GM21526 (cell line): ENCODE measurements around the gene STAC.

Experiments
- ATAC-seq: cut with Tn5 transposase; IDR thresholded peaks from one replicate; pipeline ENCODE4 v1.9.1; 2021; ENCODE audit warnings: moderate library complexity; ENCODE audit not compliant: unreplicated experiment, low FRiP score

The STAC gene, protein sequence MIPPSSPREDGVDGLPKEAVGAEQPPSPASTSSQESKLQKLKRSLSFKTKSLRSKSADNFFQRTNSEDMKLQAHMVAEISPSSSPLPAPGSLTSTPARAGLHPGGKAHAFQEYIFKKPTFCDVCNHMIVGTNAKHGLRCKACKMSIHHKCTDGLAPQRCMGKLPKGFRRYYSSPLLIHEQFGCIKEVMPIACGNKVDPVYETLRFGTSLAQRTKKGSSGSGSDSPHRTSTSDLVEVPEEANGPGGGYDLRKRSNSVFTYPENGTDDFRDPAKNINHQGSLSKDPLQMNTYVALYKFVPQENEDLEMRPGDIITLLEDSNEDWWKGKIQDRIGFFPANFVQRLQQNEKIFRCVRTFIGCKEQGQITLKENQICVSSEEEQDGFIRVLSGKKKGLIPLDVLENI

DNA sequence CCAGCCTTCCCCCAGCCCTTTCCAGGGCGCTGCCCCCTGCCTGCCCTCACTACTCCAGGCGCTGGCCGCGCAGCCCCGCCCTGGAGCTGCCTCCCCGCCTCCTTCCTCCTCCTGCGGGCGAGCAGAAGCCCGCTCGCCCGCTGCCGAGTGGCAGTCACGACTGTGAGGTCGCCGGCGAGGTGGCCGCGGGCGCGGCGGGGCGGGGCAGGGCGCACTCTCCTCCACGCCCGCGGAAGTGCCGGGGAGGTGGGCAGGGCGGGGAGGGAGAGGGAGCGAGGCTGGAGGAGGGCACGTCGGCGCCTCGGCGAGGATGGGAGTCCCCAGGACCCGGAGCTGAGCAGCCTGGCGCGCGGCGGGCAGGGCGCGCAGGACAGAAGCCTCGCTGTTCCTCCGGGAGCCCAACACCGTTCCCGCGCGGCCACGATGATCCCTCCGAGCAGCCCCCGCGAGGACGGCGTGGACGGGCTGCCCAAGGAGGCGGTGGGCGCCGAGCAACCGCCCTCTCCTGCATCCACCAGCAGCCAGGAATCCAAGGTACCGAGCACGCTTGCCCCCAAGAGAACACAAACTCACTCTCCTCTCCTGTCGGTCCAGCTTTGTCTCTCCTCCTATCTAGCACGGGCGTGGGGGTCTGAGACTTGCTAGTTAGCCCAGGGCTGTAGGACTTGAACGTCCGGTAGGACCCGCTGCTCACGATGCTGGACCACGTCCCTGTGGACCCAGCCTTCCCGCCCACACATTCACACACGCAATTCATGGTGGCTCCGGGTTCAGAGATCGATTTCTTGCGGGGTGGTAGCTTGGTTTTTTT, at the start of gene STAC:
Gene STAC (plus strand): TSS at position 284 of the 811 bp plus-strand sequence. CDS start 140 bp downstream, at position 424.
- ATAC-seq: peak; percentile 44

DNA sequence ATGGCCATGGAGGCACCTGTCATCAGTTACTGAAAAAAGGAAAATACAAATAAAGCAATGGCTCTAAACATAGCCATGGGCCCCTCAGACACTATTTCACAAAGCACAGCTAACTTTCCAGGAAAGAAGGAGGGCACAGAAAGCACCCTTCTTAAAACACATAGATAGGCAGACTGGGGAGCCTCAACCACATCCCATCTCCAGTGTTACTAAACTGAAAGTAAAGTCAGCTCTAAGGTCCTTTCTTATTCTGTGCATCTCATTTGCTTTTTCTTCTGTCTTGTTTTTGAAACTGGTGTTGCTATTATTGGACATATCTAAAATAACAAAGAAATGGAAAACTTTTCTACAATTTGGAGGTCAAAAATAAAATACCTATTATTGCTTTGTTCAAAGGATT, 48.2 kb upstream of the STAC start:
- no peak for ATAC-seq

DNA sequence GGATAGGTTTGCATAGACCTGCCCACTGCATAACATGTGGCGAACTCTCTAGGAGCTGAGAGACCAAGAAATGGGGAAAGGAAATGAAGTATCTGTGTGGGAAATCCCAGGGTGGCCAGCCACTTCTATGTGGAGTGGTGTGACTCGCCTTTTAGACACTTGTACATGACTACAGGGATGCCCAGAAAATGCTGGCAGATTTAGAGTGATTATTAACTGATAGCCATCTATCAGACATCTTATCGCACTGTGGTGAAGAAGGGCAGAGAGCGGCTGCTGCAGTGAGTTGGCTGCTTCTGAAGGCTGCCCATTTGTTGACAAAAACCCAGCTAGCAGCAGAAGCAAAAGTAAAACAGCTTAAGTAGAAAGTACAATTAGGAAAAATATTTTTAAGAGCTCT, 18.1 kb upstream of the STAC start:
- ATAC-seq: no peak

DNA sequence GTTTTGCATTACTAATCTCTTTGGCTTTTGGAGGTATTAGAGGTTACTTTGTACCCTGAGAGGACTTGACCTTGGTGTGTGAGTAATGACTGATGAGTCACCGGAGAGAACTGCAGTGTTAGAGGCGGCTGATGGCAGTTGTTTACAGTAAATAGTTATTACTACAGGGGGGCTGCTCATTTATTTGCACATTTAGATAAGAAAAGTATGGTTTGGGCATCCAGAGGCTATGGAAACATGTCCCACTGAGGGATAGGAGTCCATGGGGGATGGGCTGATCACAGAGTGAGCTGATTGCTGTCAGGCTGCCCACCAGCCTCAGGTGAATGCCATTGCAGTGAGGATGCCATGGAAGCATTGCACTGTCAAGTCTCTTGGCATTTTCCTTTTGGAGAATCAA, 17.3 kb upstream of the STAC start:
- ATAC-seq: no peak

DNA sequence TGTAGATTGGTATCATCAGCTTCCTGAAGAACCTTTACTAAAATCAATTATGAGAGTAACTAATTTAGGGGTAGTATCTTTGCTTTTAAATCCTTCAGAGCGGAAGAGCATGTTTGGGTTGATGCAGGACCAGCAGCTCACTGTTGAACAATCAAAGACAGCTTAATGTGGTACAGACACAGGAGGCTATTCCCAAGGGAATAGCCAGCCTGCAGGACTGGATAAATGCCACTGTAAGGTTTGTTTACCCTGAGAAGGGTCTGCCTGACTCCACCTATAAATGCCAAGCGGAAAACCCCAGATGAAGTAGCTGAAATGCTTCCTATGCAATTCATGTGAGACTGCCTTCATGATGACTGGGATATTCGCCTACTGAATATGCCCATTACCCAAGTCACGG, 16.0 kb upstream of the STAC start:
- no peak for ATAC-seq

DNA sequence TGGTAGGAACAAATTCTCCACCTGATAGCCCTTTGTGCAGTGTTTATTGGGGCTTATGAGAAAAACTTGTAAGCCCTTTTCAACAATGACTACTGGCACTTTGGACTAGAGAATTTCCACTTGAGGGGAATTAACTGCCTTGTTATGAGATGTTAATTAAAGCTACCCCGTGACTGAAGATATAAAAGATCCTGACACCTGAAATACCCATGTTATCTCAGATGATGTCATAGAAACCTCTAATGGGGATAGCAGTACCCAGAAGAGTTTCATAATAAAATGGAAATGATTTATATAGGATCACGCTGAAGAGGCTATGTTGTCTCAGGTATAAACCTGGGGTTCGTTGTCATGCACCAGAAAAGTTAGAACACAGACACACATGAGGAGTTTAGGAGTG, 14.5 kb upstream of the STAC start:
- no peak for ATAC-seq

DNA sequence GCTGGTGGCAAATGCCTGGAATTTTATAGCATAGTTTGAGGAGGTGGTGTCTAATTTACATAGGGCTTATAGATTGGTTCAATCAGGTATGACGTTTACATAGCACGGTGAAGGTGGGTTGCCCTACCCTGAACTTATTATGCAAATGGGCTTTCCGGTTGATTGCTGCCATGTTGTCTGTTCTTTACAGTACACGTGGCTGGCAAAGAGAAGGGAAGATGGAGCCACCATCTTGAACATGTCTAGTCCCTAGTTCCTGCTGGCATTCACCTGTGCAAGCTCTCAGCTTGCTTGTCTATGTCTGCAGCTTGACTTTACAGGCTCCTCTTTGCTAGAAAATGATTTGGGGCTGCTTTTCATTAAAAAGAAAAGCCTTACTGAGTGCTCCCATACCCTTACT, 14.0 kb upstream of the STAC start:
- no peak for ATAC-seq

DNA sequence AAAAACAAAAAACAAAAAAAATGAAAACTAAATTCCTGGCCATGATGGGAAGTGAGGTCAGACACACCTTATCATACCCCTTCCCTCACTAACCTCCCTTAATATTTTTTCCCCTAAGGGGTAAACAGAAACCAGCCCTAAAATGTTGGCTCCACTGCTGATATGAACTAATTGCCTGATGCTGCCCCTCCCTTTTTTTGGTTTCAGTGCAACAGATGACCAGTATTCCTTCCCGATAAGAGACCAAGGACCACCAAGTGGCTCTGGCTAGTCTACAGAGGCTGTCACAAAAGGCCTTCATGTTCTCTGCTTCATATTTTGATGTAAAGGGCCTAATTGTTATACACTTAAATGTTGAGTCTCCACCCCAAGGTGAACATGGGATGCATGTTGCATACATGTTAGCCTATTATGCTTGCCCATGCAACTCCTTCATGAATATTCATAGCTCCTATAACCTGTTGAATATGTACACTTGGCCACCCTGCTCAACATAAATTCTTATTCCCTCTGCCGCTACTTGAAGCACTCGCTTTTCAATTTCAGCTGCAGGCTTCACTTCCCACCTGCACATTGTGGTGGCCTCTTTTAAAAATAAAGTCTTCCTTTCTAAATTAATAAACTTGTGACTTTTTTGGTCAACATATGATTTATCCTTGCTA, 12.3 kb upstream of the STAC start:
- no peak for ATAC-seq

DNA sequence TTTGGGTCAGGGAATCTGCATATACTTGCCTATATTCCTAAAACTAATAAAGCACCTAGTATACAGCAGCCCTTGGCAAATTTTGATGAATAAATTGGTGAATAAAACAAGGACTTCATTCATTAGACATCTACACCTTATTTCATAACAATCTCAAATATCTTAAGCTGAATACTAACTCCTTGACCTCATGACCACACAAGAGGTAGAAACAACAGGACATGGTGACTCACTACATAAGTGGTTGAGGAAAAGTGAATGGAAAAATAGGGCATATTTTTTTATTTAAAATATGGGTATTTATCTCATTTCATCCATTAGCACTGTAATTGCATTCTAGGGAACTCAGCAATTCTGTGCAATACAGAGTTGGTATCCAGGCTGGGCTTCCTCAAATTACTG, 7.8 kb upstream of the STAC start:
- ATAC-seq: no peak

DNA sequence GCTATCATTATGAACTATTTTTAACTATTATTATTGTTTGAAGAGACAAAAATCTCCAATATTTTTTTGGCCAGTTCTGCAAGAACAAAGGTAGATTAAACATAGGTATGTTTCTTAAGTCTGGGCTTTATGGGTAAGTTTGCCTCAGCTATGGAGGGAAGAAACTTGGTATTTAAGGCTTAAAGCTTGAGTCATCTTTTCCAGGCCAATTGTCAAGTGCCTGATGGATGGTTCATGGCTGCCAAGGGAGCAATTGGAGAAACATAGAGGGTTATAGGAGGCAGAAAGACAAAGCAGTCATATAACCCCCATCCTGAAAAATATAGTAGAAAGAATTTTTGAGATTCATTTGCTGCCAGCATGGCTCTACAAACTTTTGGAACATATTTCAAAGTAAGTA, 7.2 kb upstream of the STAC start:
- no peak for ATAC-seq

DNA sequence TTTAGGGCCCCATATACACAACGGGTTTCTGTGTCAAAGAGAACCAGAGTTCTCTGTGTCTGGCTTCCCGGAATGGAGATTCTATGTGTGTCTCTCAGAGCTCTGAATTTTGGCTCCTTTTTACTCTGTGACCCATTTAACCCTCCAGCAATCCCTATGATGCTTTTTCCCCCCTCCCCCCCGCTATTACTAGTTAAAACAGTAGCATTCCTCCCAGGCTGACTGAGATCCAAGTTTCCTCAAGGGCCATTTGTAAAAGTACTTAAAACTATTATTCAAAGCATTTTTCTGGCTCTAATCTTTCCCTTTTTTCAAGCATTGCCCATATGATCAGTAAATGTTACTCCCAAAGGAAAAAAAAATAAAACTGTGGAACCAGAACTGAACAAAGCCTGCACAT, 6.6 kb upstream of the STAC start:
- ATAC-seq: no peak

DNA sequence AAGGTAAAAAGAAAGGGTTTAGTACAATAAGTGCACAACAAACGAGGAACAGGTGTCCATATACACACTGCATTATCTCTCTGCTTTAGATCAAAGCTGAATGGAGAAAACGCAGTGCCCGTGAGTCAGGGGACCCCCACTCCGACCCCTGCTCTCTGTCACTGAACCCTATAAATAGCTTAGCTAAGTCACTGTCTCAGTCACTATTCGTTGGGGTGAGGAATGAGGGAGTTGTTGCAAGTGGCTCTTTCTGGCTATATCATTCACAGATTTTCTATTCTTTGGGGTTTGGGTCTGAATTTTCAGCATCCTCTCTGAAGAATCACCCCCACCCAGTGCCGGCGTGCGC, 458 bp upstream of the STAC start:
- ATAC-seq: no peak

DNA sequence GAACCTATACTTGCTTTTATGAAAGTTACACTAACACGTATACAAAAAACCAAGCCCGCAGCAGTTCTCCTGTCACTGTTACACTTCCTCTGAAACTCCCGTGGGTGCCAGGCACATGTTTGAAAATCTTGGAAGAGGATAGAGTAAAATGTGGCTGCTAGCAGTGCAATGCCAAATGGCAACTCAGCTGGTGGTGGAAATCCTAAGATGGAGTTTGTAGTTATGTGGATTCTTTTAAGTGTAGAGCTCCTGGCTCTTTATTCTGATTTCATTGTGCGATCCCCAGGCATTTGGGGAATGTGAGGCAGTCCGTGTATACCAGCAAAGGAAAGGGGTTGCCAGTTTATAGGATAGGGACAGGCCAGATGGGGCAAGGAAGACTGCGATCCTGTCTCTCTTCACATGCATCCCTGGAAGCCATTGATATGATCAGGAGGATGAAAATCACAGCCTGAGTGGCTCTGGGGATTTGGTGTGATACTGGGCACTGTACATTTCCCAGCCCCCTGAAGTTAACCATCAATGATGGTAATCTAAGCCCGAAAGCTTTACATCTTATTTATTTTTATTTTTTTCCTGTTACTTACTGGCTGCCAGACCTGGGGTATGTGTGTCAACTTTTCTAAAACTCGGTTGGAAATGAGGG, 1.1 kb downstream of the STAC start:
- no peak for ATAC-seq

DNA sequence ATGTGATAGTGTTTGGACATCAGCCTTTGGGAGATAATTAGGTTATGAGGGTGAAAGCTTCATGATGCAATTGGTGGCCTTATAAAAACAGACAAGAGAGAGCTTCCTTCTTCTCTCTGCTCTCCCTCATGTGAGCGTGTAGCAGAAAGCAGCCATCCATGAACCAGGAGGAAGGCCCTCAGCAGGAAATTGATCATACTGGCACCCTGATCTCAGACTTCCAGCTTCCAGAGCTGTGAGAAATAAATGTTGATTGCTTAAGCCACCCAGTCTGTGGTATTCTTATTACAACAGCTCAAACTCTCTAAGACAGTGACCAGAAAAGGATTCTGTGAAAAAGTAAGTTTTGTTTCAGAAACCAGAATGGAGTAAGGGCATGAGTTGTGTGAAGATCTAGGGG, 13.3 kb downstream of the STAC start:
- no peak for ATAC-seq

DNA sequence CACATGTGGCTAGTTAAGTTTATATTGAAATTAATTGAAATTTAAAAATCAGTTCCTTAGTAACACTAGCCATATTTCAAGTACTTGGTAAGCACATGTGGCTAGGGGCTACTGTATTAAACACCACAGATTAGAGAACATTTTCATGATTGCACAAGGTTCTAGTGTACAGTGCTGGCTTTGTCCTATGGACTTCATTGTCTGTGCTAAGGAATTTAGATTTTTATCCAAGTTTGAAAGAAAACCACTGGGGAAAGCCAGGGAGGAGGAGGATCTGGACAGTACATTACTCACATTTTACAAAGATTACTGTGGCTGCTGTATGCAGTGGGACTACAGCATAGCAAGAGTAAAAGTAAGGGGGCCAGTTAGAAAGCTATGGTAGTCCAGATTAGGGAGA, 13.9 kb downstream of the STAC start:
- no peak for ATAC-seq

DNA sequence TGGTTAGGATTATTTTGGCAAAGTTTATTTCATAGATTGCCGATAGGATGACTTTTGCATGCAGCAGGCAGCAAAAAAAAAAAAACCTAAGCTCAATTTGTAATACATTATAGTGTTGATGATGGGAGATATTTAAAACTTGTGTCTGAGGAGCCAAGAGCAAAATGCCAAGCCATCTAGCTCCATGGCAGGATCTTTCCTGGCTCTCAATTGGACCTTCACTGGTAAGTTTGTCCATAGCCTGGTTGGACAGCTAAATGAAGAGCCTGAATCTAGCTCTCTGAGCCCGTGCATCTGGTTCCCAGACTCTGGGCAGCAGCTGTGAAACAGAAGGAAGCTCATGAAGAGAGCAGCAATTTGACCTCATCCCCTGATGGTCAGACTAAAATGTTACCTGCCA, 17.5 kb downstream of the STAC start:
- no peak for ATAC-seq

DNA sequence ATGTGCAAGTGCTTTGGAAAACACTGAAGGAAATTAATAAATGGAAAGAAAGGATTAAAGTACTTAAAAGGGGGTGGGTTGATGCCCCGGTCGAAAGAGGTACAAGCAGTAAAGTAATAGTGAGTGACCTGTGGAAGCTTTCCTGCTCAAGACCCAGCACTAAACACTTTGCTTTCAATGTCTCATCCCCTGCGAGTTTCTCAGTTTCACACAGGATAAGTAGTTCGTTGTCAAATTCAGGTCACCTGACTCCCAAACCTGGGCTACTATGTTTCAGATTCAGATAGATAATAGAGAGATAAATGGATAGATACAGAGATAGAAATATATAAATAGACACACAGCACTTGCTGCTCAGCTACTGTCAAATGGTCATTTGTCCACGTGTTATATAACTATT, 19.6 kb downstream of the STAC start:
- ATAC-seq: no peak

DNA sequence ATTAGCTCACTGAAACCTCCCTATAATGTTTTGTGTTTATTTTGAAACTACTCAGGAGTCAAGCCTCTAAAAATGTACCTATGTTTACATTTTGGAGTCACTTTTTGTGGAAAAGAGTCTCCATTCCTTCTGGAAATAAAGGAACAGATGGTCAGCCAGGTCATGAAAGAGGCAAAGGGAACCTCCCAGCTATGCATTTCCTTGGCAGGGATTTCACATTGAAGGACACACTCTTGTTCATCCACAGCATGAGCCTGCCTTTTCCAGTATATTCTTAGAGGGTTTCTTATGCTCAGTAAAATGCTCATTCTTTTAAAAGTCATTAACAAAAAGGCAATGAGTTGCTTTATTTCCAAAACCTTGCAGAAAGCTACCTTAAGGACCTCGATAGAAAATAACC, 20.8 kb downstream of the STAC start:
- ATAC-seq: no peak

DNA sequence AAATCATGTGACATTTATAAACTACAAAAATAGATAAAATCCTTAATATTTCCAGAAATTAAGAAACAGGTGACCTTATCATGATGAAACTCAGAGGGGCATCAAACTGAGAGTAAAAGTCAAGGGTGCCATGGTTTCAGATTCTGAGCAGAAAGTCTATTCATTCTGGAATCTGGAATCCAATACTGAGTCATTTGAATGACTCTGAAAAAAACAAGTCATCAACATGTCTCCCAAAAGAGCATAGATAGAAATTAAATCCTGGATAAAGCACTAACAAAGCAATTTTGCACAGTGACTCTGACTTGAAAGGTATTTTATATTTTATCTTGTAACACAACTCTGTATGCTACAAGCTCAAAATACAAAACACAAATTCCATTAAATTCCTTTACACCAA, 23.4 kb downstream of the STAC start:
- no peak for ATAC-seq

DNA sequence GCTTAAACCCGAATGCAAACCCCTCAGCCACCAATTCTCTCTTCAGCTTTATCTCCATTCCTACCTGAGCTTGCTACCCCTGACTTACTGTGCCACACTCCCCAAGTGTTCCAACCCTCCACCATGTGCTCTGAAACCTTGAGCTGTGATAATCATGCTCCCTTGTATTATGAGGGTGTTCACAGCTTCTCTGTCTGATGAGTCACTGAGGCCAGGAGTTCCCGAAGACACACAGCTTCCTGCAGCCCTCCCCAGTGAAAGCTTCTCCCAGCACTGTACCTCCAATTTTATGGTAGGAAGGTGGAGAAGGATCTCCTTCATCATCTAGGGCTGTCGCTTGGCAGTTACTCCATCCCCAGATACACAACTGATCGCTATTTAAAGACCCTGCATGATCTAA, 24.9 kb downstream of the STAC start:
- no peak for ATAC-seq

DNA sequence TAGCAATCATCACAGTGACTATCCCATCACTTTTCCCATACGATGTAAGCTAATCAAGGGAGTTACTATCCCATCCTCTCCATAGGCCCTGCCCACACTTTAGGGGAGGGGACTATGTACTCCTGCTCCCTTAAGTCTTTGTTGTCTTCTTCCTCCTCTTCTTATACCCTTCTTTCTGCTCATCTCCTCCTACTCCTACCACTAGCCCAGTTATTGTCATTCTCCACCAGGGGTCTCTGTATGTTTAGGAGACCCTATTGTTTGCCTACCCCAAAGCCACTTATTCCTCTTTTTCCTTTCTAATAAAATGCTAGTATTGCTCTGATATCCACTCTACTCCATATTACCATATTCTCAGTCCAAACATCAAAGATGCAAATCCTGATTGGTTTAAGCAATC, 27.8 kb downstream of the STAC start:
- ATAC-seq: no peak
